NB4 (cell line): ENCODE data around the gene C1orf122.

Experiments
- DNase-seq: peaks from one replicate; pipeline ENCODE4 v3.0.0; 2010; ENCODE audit warnings: low read depth
- H3K4me3 ChIP-seq: one replicate; pipeline ENCODE4 v1.5.1; 2011; ENCODE audit warnings: mild to moderate bottlenecking, low read depth, low read length, moderate library complexity
- CTCF ChIP-seq: IDR thresholded peaks from one replicate; pipeline ENCODE4 v1.5.1; 2012; ENCODE audit warnings: low read depth, low read length
- MYC ChIP-seq: IDR thresholded peaks from 2 replicates; pipeline ENCODE4 v1.6.1; 2011; ENCODE audit warnings: low read depth, low read length
- POLR2A ChIP-seq: IDR thresholded peaks from 2 replicates; pipeline ENCODE4 v1.6.1; 2011; ENCODE audit warnings: mild to moderate bottlenecking; ENCODE audit not compliant: insufficient read length; ENCODE audit errors: extremely low read depth
- TF ChIP-seq, protein P1 (sequence below): IDR thresholded peaks from 2 replicates; pipeline ENCODE4 v1.6.1; 2011; ENCODE audit warnings: low read depth, low read length

The C1orf122 gene

GRCh38 chr1:37807555-37808368 lies at the start of gene C1orf122, which contains the start of gene YRDC:
Gene C1orf122, plus strand, starts transcription at chr1:37807790. Its CDS starts 615 bp downstream, at chr1:37808405.
Gene YRDC, minus strand, starts transcription at chr1:37808208. Its CDS starts 28 bp downstream, at chr1:37808180.
- DNase-seq = peak; percentile 95
- TF ChIP-seq MYC (peak; percentile 64), CTCF (no peak), POLR2A (peak; percentile 67)
- TF ChIP-seq, protein P1, sequence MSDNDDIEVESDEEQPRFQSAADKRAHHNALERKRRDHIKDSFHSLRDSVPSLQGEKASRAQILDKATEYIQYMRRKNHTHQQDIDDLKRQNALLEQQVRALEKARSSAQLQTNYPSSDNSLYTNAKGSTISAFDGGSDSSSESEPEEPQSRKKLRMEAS = peak; percentile 51
- H3K4me3 ChIP-seq = peak within 1 kb of the TSS; percentile 97

DNA sequence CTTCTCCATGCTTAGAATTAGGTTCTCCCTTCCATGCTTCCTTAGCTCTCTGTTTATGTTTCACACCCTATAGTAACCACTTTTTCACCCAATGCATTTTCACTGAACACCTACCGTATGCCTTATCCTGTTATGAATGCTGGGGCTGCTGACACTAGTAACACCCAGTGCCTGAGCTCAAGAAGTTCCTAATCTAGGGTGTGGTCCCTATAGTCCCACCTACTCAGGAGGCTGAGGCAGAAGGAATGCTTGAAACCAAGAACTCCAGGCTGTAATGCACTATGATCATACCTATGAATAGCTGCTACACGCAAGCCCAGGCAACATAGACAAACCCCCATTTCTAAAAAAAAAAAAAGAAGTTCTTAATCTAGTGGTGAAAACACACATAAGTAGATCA lies 48.1 kb upstream of the C1orf122 start:
- no peak overlapping the region for H3K4me3 ChIP-seq
- no peak for TF ChIP-seq CTCF
- no peak for TF ChIP-seq MYC
- TF ChIP-seq POLR2A = no peak
- TF ChIP-seq, protein P1 = no peak
- DNase-seq = no peak

GRCh38 chr1:37761416-37762095 lies 46.0 kb upstream of the C1orf122 start:
- DNase-seq = no peak
- no peak overlapping the region for H3K4me3 ChIP-seq
- TF ChIP-seq POLR2A = no peak

GRCh38 chr1:37762516-37762915 lies 45.1 kb upstream of the C1orf122 start:
- DNase-seq = no peak
- no peak for TF ChIP-seq MYC
- no peak overlapping the region for H3K4me3 ChIP-seq

DNA sequence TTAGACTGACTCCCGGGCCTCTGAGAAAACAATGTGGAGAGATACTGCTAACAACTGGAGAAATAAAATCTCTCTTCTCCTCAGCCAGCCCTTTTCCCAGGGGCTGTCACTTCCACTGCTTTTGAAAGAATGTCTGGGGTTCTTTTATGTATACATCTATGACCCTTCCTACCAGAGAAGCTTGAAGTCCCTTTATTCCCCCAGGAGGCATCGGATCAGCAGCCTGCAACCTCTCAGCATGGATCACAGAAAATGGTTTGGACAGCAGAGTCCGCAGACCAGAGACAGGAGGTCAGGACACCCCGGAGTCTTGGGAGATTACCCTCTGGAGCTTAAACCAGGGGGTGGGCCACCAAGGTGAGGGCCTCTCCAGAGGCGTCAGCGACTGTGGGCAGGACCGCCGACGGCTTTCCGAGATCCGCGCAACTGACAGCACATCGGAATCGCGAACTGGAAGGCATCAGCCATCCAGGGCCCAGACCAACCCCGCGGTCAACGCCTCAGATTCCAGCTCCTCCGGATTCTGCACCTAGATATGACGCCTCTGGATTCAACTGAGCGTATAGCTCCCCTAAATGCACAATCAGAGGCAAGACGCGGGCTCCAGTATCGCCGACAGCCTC lies 43.7 kb upstream of the C1orf122 start:
- DNase-seq = no peak
- TF ChIP-seq POLR2A = no peak
- TF ChIP-seq, protein P1 = no peak
- TF ChIP-seq MYC = no peak
- TF ChIP-seq CTCF = no peak
- no peak overlapping the region for H3K4me3 ChIP-seq

DNA sequence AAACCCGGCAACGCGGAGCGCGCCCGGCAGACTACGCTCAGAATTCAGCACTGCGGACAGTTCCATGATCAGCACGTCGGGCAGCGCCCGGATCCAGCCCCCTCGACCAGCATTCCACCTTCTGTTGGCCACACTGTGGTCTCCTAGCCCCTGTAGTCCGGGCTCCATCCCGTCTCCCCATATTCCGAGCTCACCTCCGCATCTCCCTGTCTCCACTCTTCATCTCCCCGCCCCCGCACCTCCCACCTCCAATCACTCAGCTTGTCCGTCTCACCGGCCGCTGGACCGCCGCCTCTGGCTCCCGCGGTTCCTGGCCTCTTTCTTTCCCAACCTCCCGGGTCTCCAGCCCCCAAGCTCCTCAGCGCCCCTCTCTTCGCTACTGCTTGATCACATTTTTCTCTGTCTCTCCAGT lies 43.2 kb upstream of the C1orf122 start:
- TF ChIP-seq CTCF (no peak), MYC (no peak), POLR2A (no peak)
- TF ChIP-seq, protein P1 = peak; percentile 76
- H3K4me3 ChIP-seq = no peak overlapping the region
- peak; percentile 72 for DNase-seq
